HG02571 (cell line): ENCODE measurements around the gene RRP1.

Experiments
- ATAC-seq: cut with Tn5 transposase; IDR thresholded peaks from one replicate; pipeline ENCODE4 v1.9.1; 2021; ENCODE audit warnings: mild to moderate bottlenecking, moderate library complexity; ENCODE audit not compliant: unreplicated experiment

Gene RRP1, protein sequence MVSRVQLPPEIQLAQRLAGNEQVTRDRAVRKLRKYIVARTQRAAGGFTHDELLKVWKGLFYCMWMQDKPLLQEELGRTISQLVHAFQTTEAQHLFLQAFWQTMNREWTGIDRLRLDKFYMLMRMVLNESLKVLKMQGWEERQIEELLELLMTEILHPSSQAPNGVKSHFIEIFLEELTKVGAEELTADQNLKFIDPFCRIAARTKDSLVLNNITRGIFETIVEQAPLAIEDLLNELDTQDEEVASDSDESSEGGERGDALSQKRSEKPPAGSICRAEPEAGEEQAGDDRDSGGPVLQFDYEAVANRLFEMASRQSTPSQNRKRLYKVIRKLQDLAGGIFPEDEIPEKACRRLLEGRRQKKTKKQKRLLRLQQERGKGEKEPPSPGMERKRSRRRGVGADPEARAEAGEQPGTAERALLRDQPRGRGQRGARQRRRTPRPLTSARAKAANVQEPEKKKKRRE

DNA sequence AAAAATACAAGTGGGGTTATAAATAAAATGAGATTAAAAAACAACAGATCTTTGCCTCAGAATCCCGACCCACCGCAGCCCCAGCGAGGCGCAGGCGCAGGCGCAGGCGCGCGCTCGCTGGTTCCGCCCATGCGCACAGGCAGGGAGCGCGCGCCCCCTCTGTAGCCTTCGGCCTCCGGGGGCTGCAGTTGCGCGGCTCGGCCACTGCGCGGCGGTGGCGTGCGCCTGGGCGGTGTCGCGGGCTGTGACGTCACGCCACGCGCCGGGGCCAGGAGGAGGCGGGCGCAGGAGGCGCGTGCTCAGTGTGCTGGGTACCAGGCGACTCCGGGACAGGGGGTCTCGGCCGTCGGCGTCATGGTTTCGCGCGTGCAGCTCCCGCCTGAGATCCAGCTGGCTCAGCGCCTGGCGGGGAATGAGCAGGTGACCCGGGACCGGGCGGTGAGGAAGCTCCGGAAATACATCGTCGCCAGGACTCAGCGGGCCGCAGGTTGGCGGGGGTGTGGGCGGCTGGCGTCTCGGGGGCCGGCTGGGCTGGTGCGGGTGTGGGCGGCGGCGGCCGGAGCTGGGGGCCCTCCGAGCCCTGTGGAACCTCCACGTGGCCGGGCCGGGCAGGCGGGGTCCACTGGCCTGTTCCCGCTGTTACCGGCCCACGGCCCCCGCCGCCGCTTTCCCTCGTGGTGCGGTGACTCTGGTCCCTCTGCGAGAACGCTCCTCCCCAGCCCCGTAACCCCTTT is at the start of gene RRP1:
Gene RRP1 (plus strand): TSS at position 302 of the 734 bp plus-strand sequence. CDS start 53 bp downstream, at position 355.
- peak; percentile 82 for ATAC-seq

DNA sequence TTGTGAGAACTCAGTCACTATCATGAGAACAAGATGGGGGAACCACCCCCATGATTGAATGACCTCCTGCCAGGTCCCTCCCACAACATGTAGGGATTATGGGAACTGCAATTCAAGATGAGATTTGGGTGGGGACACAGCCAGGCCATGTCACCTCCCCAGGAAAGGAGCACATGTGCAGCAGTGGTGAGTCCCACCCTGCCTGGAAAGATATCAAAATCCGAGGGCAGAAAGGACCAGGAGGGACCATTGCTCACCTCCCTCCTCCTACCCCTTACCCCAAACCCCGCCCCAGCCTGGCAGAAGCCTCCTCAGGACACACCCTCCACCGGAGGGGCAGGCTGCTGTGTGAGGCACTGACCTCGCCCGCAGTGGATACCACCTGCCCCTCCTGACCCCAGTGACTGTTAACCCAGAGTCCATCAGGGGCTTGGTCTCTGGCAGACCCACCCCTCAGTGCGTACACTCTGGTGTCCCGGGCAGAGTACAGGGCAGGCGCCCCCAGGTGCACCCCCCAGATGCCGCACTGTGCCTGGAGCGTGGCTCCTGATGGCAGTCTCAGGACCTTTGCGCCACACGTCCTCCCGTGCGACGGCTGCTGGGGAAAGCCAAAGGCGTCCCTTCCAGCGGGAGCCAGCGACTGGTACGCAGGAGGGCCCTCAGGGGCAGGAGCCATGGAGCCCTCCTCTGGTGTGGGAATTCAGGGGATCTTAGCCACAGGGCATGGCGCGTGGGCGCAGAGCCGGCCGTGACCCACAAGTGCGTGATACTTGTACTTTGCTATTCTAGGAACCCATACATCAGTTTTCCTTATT is 49.5 kb upstream of the RRP1 start:
- ATAC-seq: no peak

GRCh38 chr21:43740497-43741156 is 48.8 kb upstream of the RRP1 start:
- no peak for ATAC-seq

DNA sequence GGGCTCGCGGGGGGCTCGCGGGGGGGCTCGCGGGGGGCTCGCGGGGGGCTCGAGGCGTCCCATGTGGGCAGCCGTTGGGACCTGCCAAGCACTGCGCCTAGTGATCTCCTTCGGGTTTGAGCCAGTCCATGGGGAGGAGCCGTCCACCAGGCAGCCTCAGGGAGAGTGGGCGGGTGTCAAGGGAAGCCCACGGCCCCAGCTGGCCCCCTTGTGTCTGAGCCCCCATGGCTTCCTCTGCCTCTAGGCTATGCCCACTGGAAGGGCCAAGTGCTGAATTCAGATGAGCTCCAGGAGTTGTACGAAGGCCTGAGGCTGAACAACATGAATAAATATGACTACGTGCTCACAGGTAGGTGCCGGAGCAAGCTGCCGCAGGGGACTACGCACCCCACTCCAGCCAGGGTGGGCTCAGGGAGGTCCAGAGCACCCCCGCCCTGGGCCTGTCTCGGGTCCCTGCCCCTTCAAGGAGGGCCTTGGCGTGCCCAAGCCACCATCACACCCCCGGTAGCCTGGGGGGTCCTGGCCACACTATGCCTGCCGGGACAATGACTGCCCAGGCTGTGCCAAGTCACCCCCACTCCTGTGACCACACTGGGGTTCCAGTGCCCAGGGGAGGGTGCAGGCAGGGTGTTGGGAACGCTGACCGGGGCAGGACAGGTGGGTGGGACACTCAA is 47.8 kb upstream of the RRP1 start:
- ATAC-seq: no peak

GRCh38 chr21:43743947-43744346 is 45.4 kb upstream of the RRP1 start:
- no peak for ATAC-seq

- ATAC-seq: no peak
Measured at GRCh38 chr21:43744725-43745124, 44.7 kb upstream of the RRP1 start.

DNA sequence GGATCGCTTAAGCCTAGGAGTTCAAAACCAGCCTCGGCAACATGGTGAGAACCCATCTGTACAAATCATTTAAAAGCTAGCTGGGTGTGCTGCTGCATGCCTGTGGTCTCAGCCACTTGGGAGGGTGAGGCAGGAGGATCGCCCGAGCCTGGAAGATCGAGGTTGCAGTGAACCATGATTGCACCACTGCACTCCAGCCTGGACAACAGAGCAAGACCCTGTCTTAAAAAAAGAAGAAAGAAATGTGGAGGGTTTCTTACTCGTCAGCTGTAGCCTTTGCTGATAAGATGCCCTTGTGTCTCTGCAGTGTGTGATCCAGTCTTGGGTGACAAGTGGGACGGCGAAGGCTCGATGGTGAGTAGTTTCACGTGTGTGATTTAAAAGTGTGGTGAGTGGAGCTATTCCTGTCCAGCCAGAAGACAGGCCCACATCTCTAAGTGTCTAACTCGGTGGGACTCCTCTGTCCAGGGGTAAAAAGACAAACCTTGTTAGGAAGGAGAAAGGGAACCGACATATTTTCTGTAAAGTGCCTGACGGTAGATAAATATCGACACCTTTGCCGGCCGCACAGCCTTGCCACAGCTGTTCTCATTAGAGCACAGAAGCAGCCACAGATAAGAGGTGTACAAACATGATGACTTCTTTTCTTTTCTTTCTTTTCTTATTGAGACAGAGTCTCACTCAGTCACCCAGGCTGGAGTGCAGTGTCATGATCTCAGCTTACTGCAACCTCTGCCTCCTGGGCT is 43.4 kb upstream of the RRP1 start:
- ATAC-seq: no peak

DNA sequence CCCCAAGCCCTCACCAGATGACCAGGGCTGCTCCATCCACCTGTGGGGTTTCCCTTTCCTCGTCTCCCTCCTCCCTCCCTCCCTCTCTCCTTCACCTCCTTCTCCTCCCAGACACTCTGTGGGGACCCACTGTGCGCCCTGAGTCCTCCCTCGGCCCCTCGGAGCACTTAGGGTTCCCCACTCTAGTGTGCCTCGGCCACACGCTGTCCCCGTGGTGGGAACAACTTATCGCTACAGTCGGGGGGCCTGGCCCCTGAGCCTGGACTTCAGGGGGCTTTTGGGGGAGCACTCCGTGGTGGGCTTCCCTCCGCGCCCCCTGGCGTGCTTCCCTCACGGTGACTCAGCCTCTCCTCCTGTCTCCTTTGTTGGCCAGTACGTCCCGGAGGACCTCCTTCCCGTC is 40.8 kb upstream of the RRP1 start:
- no peak for ATAC-seq

DNA sequence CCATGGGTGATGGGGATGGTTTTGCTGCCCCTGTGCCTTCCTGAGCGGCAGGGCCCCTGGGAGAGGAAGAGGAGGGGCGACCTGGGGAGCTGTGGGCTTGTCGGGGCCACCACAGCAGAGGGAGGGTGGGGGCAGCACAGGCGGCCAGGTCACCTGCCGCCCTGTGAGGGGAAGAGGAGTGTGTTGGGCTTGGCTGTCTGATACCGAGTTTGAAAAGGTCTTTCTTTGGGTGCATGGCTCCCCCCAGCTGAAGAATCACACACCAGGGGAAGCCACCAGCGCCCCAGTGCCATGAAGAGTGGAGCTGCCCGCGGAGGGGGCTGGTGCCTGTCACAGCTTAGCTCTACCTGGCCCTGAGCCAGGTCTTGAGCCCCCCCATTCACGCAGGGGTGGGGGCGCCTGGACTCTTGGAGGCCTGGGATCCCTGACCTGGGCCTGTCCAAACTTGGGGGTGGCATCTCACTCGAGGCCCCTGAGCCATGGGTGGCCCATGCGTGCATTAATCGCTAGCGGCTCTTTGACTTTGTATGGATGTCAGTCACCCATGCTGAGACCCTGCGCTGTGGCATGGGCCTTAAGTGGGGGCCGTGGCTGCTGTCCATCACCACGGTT is 39.6 kb upstream of the RRP1 start:
- ATAC-seq: no peak

DNA sequence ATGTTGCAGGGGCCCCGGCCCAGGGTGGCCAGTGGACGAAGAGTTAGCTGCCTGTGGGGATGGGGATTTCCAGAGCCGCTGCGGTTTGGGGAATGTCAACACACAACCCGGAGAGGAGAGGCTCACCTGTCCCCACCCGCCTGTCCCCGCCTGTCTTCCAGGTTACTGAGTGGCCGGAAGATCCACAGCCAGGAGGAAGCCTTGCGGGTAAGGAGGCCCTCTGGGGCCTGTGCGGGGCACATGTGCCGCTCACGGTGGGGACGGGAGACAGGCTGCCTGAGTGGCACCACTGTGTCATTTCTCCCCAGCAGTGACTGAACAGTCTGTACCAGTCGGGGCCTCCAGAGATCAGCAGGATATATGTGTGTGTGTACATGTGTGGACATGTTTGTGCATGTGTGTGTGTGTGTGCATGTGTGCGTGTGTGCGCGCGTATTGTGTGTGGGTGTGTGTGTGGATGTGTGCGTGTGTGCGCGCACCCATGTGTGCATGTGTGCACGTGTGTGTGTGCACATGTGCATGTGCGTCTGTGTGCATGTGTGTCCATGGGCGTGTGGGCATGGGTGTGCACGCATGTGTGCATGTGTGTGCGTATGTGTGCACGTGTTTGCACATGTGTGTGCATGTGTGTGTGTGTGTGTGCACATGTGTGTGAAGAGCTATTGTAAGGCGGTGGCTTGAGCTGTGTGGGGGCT is 38.9 kb upstream of the RRP1 start:
- ATAC-seq: no peak

DNA sequence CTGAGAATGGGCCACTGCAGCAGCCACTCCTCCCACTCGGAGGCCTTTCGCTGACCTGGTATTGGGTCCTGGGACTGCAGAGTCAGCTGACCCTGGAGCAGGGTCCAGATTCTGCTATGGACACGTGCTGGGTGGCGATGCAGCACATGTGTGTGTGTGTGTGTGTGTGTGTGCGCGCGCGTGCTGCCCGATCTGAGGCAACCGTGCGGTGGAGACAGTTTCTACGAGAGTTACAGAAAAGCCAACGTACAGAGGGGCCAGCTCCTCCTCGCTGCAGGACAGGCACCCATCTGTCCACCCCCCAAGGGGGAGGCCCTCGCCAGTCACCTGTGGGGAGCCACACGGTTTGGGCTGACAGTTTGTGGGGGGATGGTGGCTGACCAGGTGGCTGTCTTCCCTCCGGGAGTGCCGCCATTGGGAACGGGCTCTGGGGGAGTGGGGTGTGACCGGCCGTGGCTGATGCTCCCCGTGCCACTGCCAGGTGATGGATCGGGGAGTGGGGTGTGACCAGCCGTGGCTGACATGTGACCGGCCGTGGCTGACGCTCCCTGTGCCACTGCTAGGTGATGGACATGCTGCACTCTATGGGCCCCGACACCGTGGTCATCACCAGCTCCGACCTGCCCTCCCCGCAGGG is 37.3 kb upstream of the RRP1 start:
- no peak for ATAC-seq

DNA sequence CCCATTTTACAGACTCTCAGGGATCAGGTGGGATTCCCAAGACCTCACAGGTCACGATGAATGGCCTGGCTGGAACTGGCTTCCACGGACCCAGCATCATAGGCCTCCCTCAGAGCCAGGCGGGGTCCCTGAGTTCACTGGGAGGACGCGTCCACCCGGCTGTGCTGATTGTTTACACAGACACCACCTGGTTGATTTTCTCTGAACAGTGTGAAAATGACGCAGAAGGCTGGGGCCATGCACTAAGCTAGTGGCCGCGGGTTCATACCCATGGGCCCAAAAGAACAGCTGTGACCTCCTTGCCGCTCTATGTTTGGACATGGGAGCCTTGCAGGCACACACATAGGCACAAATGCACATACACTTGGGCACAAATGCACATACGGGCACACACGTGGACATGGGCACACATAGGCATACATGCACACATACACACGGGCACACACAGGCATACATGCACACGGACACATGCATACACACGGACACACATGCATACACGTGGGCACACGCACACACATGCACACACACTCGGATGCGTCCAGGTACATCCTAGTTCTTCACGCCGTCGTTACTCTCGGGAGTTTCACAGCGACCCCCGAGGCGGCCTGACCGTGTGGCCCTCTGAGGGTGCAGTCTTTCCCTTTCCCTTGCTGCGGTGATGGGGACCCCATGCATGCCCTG is 36.5 kb upstream of the RRP1 start:
- no peak for ATAC-seq

DNA sequence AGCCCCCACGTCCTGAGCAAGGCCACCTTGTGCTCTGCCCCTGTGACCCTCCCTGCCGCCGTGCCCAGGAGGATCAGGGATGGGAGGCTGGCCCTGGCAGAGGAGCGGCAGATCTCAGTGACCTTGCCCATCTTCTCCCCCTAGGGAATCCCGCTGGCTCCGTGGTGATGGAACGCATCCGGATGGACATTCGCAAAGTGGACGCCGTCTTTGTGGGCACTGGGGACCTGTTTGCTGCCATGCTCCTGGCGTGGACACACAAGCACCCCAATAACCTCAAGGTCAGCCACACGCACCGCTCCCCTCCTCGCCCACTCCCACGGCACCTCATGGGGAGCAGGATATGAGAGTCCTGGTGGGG is 36.0 kb upstream of the RRP1 start:
- ATAC-seq: no peak

DNA sequence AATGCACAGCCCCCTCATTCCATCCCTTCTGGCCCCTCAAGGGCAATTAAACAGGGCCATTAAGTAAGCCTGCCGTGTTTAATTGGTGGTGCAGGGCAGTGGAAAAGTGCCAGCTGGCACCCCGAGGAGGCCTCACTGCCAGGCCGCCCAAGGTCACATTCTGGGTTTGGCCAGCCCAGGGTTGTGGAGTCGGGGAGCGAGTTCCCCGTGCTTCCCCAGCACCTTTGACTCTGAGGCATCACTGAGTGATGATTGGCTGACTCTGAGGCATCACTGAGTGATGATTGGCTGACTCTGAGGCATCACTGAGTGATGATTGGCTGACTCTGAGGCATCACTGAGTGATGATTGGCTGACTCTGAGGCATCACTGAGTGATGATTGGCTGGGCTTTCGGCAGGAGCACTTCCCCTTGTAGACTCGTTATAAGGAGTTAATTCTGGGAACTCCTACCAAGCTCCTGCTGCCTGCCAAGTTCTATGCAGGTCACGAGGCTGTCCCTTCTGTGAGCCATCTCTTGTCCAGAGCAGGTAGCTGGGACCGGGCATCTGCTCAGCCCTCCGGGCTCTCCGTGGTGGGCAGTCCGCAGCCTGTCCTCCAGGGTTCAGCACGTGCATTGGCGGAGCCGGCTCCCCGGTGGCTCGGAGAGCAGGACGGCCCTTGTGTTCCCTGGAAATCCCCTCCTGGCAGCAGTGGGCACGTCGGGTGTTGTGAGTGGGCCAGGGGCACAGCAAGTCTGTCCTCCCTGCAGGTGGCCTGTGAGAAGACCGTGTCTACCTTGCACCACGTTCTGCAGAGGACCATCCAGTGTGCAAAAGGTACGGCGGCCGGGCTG is 34.2 kb upstream of the RRP1 start:
- no peak for ATAC-seq

GRCh38 chr21:43755820-43756594 is 33.4 kb upstream of the RRP1 start:
- no peak for ATAC-seq

DNA sequence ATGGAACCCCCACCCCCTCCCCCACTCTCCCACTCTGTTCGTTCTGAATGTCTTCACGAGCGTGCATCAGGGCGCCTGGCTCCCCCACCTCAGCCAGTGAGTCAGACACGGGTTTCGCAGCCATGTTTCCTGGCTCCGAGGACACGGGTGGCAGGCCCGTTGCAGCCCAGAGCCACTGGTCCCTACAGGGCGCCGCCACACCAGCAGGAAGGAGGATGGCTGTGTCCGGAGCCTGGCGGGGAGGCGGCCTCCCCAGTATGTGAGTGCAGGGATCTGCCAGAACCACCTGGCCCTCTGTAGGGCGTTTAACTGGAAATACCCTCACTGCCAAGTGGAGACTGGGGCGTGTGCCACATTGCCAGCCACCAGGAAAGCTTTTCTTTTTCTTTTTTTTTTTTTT is 31.8 kb upstream of the RRP1 start:
- ATAC-seq: no peak
